HCEC 1CT (cell line): ENCODE results near the gene KCNN3.

Source experiments
- DNase-seq: peaks from one replicate; pipeline ENCODE4 v3.0.0-alpha.2; 2017

The KCNN3 gene

GRCh38 chr1:154859786-154860155 lies 10.3 kb downstream of the KCNN3 start:
- no peak for DNase-seq

- no peak for DNase-seq
Observed at GRCh38 chr1:154859151-154859785, 10.8 kb downstream of the KCNN3 start.

GRCh38 chr1:154857441-154858215 lies 12.5 kb downstream of the KCNN3 start:
- no peak for DNase-seq

- DNase-seq = no peak
Observed at GRCh38 chr1:154857022-154857421, 13.1 kb downstream of the KCNN3 start.

GRCh38 chr1:154856544-154856943 lies 13.5 kb downstream of the KCNN3 start:
- no peak for DNase-seq

GRCh38 chr1:154856049-154856448 lies 14.0 kb downstream of the KCNN3 start:
- DNase-seq = no peak

- DNase-seq = no peak
Observed at GRCh38 chr1:154855186-154855851, 14.8 kb downstream of the KCNN3 start.

GRCh38 chr1:154852845-154853244 lies 17.2 kb downstream of the KCNN3 start:
- no peak for DNase-seq

- DNase-seq = no peak
Observed at GRCh38 chr1:154851392-154852177, 18.5 kb downstream of the KCNN3 start.

- DNase-seq = no peak
Observed at GRCh38 chr1:154849645-154850131, 20.4 kb downstream of the KCNN3 start.

- DNase-seq = no peak
Observed at GRCh38 chr1:154848983-154849382, 21.1 kb downstream of the KCNN3 start.

GRCh38 chr1:154847891-154848290 lies 22.2 kb downstream of the KCNN3 start:
- DNase-seq = no peak

GRCh38 chr1:154846565-154847442 lies 23.3 kb downstream of the KCNN3 start:
- no peak for DNase-seq

GRCh38 chr1:154845879-154846278 lies 24.2 kb downstream of the KCNN3 start:
- DNase-seq = no peak

- no peak for DNase-seq
Observed at GRCh38 chr1:154845174-154845573, 24.9 kb downstream of the KCNN3 start.

GRCh38 chr1:154844297-154844681 lies 25.8 kb downstream of the KCNN3 start:
- no peak for DNase-seq

- no peak for DNase-seq
Observed at GRCh38 chr1:154843636-154844296, 26.3 kb downstream of the KCNN3 start.

- no peak for DNase-seq
Observed at GRCh38 chr1:154842635-154843034, 27.4 kb downstream of the KCNN3 start.

- DNase-seq = no peak
Observed at GRCh38 chr1:154841384-154841783, 28.7 kb downstream of the KCNN3 start.

GRCh38 chr1:154840269-154841176 lies 29.6 kb downstream of the KCNN3 start:
- peak; percentile 35 for DNase-seq
